Mucosa of gallbladder (tissue), 1 donor: ENCODE results near the gene PKNOX2. TPM values are rescaled to one million over a fixed set of nuclear protein-coding genes. Genes with fewer than 3 reads are reported as not detected.
"Not testable (repeated sequence)": the region's sequence is repeated elsewhere in the genome, so short reads cannot be mapped to it uniquely, and the experiment has no call there.

Experiments used
- DNase-seq: peaks from one replicate; pipeline ENCODE4 v3.0.0-alpha.2; 2020; ENCODE audit warnings: low spot score
- total RNA-seq: library from RNA; stranded (reverse); gene quantifications from one replicate; pipeline ENCODE4 v1.2.1, GENCODE V29; 2021
- donor health status: DM: no; HTN: no; CAD: no.

PKNOX2 gene
- total RNA-seq, 1 donor from 2014 or later = 5.1 TPM

GRCh38 chr11:125202362-125202880, 37.9 kb downstream of the PKNOX2 start:
- no peak for DNase-seq

- DNase-seq = no peak
These were observed 38.4 kb downstream of the PKNOX2 start for GRCh38 chr11:125202977-125203376.

- no peak for DNase-seq
These were observed 43.4 kb downstream of the PKNOX2 start for GRCh38 chr11:125207866-125208425.

GRCh38 chr11:125210066-125210465, 45.5 kb downstream of the PKNOX2 start:
- DNase-seq = no peak

- DNase-seq = no peak
These were observed 46.8 kb downstream of the PKNOX2 start for GRCh38 chr11:125211191-125211947.

GRCh38 chr11:125211948-125212340, 47.4 kb downstream of the PKNOX2 start:
- no peak for DNase-seq

GRCh38 chr11:125214601-125215565, 50.3 kb downstream of the PKNOX2 start:
- no peak for DNase-seq

GRCh38 chr11:125215976-125216375, 51.4 kb downstream of the PKNOX2 start:
- DNase-seq = no peak

- DNase-seq = no peak
These were observed 53.8 kb downstream of the PKNOX2 start for GRCh38 chr11:125218336-125218735.

- DNase-seq = no peak
These were observed 56.9 kb downstream of the PKNOX2 start for GRCh38 chr11:125221461-125221860.

- DNase-seq = no peak
These were observed 57.9 kb downstream of the PKNOX2 start for GRCh38 chr11:125222494-125222893.

- DNase-seq = not testable (repeated sequence)
These were observed 58.6 kb downstream of the PKNOX2 start for GRCh38 chr11:125223161-125223560.

- DNase-seq = no peak
These were observed 59.4 kb downstream of the PKNOX2 start for GRCh38 chr11:125223901-125224361.

GRCh38 chr11:125224391-125225021, 60.0 kb downstream of the PKNOX2 start:
- DNase-seq = peak; percentile 34

GRCh38 chr11:125225401-125225800, 60.9 kb downstream of the PKNOX2 start:
- no peak for DNase-seq

GRCh38 chr11:125226031-125226430, 61.5 kb downstream of the PKNOX2 start:
- no peak for DNase-seq

- no peak for DNase-seq
These were observed 62.2 kb downstream of the PKNOX2 start for GRCh38 chr11:125226706-125227105.

- no peak for DNase-seq
These were observed 62.6 kb downstream of the PKNOX2 start for GRCh38 chr11:125227151-125227550.

- DNase-seq = no peak
These were observed 63.9 kb downstream of the PKNOX2 start for GRCh38 chr11:125228445-125228844.

GRCh38 chr11:125228993-125229392, 64.4 kb downstream of the PKNOX2 start:
- no peak for DNase-seq

GRCh38 chr11:125229916-125230315, 65.4 kb downstream of the PKNOX2 start:
- DNase-seq = no peak

GRCh38 chr11:125233116-125233515, 68.6 kb downstream of the PKNOX2 start:
- no peak for DNase-seq
